HUES48 (cell line): ENCODE measurements around the gene WTAP.

ENCODE experiments used
- H3K27ac ChIP-seq: one replicate; pipeline ENCODE4 v1.7.0; 2013; ENCODE audit warnings: low read depth, low read length, inconsistent platforms
- H3K27me3 ChIP-seq: 2 replicates; pipeline ENCODE4 v1.6.1; 2013; ENCODE audit warnings: mild to moderate bottlenecking, low read length; ENCODE audit not compliant: control insufficient read depth, insufficient read depth
- H3K36me3 ChIP-seq: 2 replicates; pipeline ENCODE4 v1.6.1; 2013; ENCODE audit warnings: low read length; ENCODE audit not compliant: control insufficient read depth, insufficient read depth
- H3K4me1 ChIP-seq: 2 replicates; pipeline ENCODE4 v1.6.1; 2013; ENCODE audit warnings: mild to moderate bottlenecking, low read length; ENCODE audit not compliant: control insufficient read depth, insufficient read depth
- H3K4me3 ChIP-seq: 2 replicates; pipeline ENCODE4 v1.5.1; 2013; ENCODE audit warnings: mild to moderate bottlenecking, low read depth, low read length
- H3K9ac ChIP-seq: 2 replicates; pipeline ENCODE4 v1.6.1; 2013; ENCODE audit warnings: mild to moderate bottlenecking, low read depth, low read length, moderate library complexity
- H3K9me3 ChIP-seq: 2 replicates; pipeline ENCODE4 v1.6.1; 2013; ENCODE audit warnings: low read length; ENCODE audit not compliant: control insufficient read depth, insufficient read depth

Gene WTAP

GRCh38 chr6:159726918-159727716 lies at the start of gene WTAP:
WTAP (plus strand) TSS chr6:159727506; CDS start chr6:159736266, 8,760 bp downstream.
- no peaks in the 10 kb centered on the region for H3K9me3 ChIP-seq
- H3K4me1 ChIP-seq, result peaks cover 16% of the 10 kb centered on the region
- peaks cover 14% of the 10 kb centered on the region; the same call in 1 of the 2 replicates for H3K36me3 ChIP-seq
- peak within 1 kb of the TSS; percentile 92 for H3K4me3 ChIP-seq
- no peaks in the 10 kb centered on the region for H3K27me3 ChIP-seq
- peak within 1 kb of the TSS; percentile 100 for H3K27ac ChIP-seq
- H3K9ac ChIP-seq, result peak within 1 kb of the TSS; percentile 100

- Histone ChIP-seq H3K4me1 (no peaks in the 10 kb centered on the region), H3K4me3 (no peak overlapping the region), H3K9me3 (no peaks in the 10 kb centered on the region), H3K36me3 (peaks cover 34% of the 10 kb centered on the region), H3K27ac (no peak overlapping the region), H3K27me3 (no peaks in the 10 kb centered on the region), H3K9ac (no peak overlapping the region)
These were observed 49.7 kb upstream of the WTAP start for GRCh38 chr6:159677506-159678165.

- H3K27ac ChIP-seq, result no peak overlapping the region
- peaks cover 40% of the 10 kb centered on the region for H3K36me3 ChIP-seq
- H3K4me3 ChIP-seq, result no peak overlapping the region
- no peaks in the 10 kb centered on the region for H3K4me1 ChIP-seq
- no peak overlapping the region for H3K9ac ChIP-seq
- no peaks in the 10 kb centered on the region for H3K27me3 ChIP-seq
- H3K9me3 ChIP-seq, result no peaks in the 10 kb centered on the region
These were observed 48.7 kb upstream of the WTAP start for GRCh38 chr6:159678574-159678973.

GRCh38 chr6:159679091-159680077 lies 47.9 kb upstream of the WTAP start:
- Histone ChIP-seq H3K4me3 (no peak overlapping the region), H3K9me3 (no peaks in the 10 kb centered on the region), H3K4me1 (no peaks in the 10 kb centered on the region), H3K9ac (no peak overlapping the region), H3K36me3 (peaks cover 46% of the 10 kb centered on the region), H3K27me3 (no peaks in the 10 kb centered on the region), H3K27ac (no peak overlapping the region)

- H3K4me1 ChIP-seq, result no peaks in the 10 kb centered on the region
- H3K9ac ChIP-seq, result no peak overlapping the region
- H3K36me3 ChIP-seq, result peaks cover 53% of the 10 kb centered on the region
- no peaks in the 10 kb centered on the region for H3K27me3 ChIP-seq
- H3K27ac ChIP-seq, result no peak overlapping the region
- no peaks in the 10 kb centered on the region for H3K9me3 ChIP-seq
- H3K4me3 ChIP-seq, result no peak overlapping the region
These were observed 47.2 kb upstream of the WTAP start for GRCh38 chr6:159680104-159680503.

- Histone ChIP-seq H3K4me1 (no peaks in the 10 kb centered on the region), H3K27ac (no peak overlapping the region), H3K4me3 (no peak overlapping the region), H3K9me3 (no peaks in the 10 kb centered on the region), H3K36me3 (peaks cover 60% of the 10 kb centered on the region), H3K27me3 (no peaks in the 10 kb centered on the region), H3K9ac (no peak overlapping the region)
These were observed 46.0 kb upstream of the WTAP start for GRCh38 chr6:159681191-159681880.

- Histone ChIP-seq H3K36me3 (peaks cover 68% of the 10 kb centered on the region), H3K4me3 (no peak overlapping the region), H3K9ac (no peak overlapping the region), H3K9me3 (no peaks in the 10 kb centered on the region), H3K27ac (no peak overlapping the region), H3K27me3 (no peaks in the 10 kb centered on the region), H3K4me1 (no peaks in the 10 kb centered on the region)
These were observed 45.0 kb upstream of the WTAP start for GRCh38 chr6:159682295-159682694.

- no peak overlapping the region for H3K9ac ChIP-seq
- H3K36me3 ChIP-seq, result peaks cover 67% of the 10 kb centered on the region
- H3K4me3 ChIP-seq, result no peak overlapping the region
- no peak overlapping the region for H3K27ac ChIP-seq
- H3K27me3 ChIP-seq, result no peaks in the 10 kb centered on the region
- H3K9me3 ChIP-seq, result no peaks in the 10 kb centered on the region
- no peaks in the 10 kb centered on the region for H3K4me1 ChIP-seq
These were observed 44.5 kb upstream of the WTAP start for GRCh38 chr6:159682810-159683209.

GRCh38 chr6:159684013-159684304 lies 43.3 kb upstream of the WTAP start:
- peaks cover 71% of the 10 kb centered on the region for H3K36me3 ChIP-seq
- H3K9me3 ChIP-seq, result no peaks in the 10 kb centered on the region
- H3K9ac ChIP-seq, result no peak overlapping the region
- no peak overlapping the region for H3K4me3 ChIP-seq
- no peak overlapping the region for H3K27ac ChIP-seq
- H3K27me3 ChIP-seq, result no peaks in the 10 kb centered on the region
- H3K4me1 ChIP-seq, result no peaks in the 10 kb centered on the region

GRCh38 chr6:159686040-159686439 lies 41.3 kb upstream of the WTAP start:
- no peaks in the 10 kb centered on the region for H3K9me3 ChIP-seq
- no peak overlapping the region for H3K4me3 ChIP-seq
- peaks cover 71% of the 10 kb centered on the region for H3K36me3 ChIP-seq
- no peaks in the 10 kb centered on the region for H3K4me1 ChIP-seq
- H3K27me3 ChIP-seq, result no peaks in the 10 kb centered on the region
- H3K9ac ChIP-seq, result no peak overlapping the region
- H3K27ac ChIP-seq, result no peak overlapping the region
